ENCODE results near the gene NR5A1.

NR5A1 gene

DNA sequence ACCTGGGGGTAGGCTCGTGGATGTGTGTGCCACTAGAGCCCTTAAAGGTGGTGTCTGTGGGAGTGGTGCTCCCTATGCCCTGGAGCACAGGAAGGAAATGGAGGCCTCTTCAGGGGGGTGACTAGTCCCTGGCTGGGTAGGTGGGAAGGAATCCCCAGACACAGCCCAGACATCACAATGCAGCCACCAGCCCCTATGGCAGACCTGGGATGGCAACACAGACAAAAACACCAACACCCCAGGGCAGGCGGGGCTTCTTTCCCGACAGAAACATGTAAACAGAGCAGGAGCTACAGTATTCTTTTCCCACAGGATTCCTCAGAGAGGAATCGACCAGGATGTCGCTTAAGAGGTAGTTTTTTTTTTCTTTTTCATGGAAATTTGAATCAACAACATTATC, 10.4 kb upstream of the NR5A1 start:
- no peaks in the 10 kb centered on the region for H3K4me1 ChIP-seq (ENCODE audit: control insufficient read depth, insufficient read depth, low read depth, low read length)
- DNase-seq, result no peak
- peaks cover 0 to 5% of the 10 kb centered on the region in 2 experiments for H3K36me3 ChIP-seq (ENCODE audit: control insufficient read depth in 1 of 2, insufficient read depth in 2 of 2, low read depth in 1 of 2, low read length in 2 of 2)
- H2AFZ ChIP-seq (ENCODE audit: low read depth, low read length), result no peak overlapping the region
- H3K18ac ChIP-seq (ENCODE audit: low read depth in 1 of 2, low read length in 2 of 2), result no peak overlapping the region
- H2BK5ac ChIP-seq (ENCODE audit: low read depth, low read length, poor library complexity, severe bottlenecking), result no peak overlapping the region
- no peak overlapping the region for H3K27ac ChIP-seq (ENCODE audit: low read length, poor library complexity, severe bottlenecking)
- H2AK5ac ChIP-seq (ENCODE audit: low read length, severe bottlenecking), result no peak overlapping the region
- no peak overlapping the region for H3K23ac ChIP-seq (ENCODE audit: low read length in 2 of 2)
- no peak overlapping the region for H3K9ac ChIP-seq (ENCODE audit: low read length)
- peaks cover 4 to 60% of the 10 kb centered on the region in 2 experiments for H3K27me3 ChIP-seq (ENCODE audit: control insufficient read depth in 1 of 2, insufficient read depth in 1 of 2, low read length in 2 of 2)
- no peak overlapping the region for H3K4me2 ChIP-seq (ENCODE audit: low read length, poor library complexity, severe bottlenecking)
- H3K4ac ChIP-seq (ENCODE audit: low read depth in 1 of 2, low read length in 2 of 2), result no peak overlapping the region
- no peaks in the 10 kb centered on the region for H3K79me1 ChIP-seq (replicated peaks; ENCODE audit: low read length, poor library complexity, severe bottlenecking)
- 72% methylated on average over 3 of the region's 5 CpGs for WGBS
- no peak overlapping the region for H3K4me3 ChIP-seq (ENCODE audit: insufficient read depth in 1 of 2, low read depth in 1 of 2, low read length in 2 of 2)
- H3K9me3 ChIP-seq (ENCODE audit: control insufficient read depth, low read length), result no peaks in the 10 kb centered on the region
- no peak overlapping the region for H4K91ac ChIP-seq (ENCODE audit: low read length)
- no peak overlapping the region for H4K8ac ChIP-seq (ENCODE audit: low read length)
- no peak overlapping the region for H2BK120ac ChIP-seq (ENCODE audit: low read depth, low read length)
- H2BK12ac ChIP-seq (ENCODE audit: low read length in 2 of 2), result no peak overlapping the region
- no peak overlapping the region for H2BK15ac ChIP-seq (ENCODE audit: low read depth, poor library complexity, severe bottlenecking)
- no peak overlapping the region for H3K14ac ChIP-seq (ENCODE audit: low read length in 2 of 2)

- Histone ChIP-seq H3K27me3 (ENCODE audit: control insufficient read depth in 1 of 2, insufficient read depth in 1 of 2, low read length in 2 of 2) (peaks cover 4 to 72% of the 10 kb centered on the region in 2 experiments), H3K4me3 (ENCODE audit: insufficient read depth in 1 of 2, low read depth in 1 of 2, low read length in 2 of 2) (no peak overlapping the region), H2AFZ (ENCODE audit: low read depth, low read length) (no peak overlapping the region), H3K4ac (ENCODE audit: low read depth in 1 of 2, low read length in 2 of 2) (no peak overlapping the region), H2BK5ac (ENCODE audit: low read depth, low read length, poor library complexity, severe bottlenecking) (no peak overlapping the region), H3K9me3 (ENCODE audit: control insufficient read depth, low read length) (no peaks in the 10 kb centered on the region), H3K36me3 (ENCODE audit: control insufficient read depth in 1 of 2, insufficient read depth in 2 of 2, low read depth in 1 of 2, low read length in 2 of 2) (no peaks in the 10 kb centered on the region), H3K9ac (ENCODE audit: low read length) (no peak overlapping the region), H2AK5ac (ENCODE audit: low read length, severe bottlenecking) (no peak overlapping the region), H3K4me1 (ENCODE audit: control insufficient read depth, insufficient read depth, low read depth, low read length) (no peaks in the 10 kb centered on the region), H4K91ac (ENCODE audit: low read length) (no peak overlapping the region), H3K79me1 (replicated peaks; ENCODE audit: low read length, poor library complexity, severe bottlenecking) (no peaks in the 10 kb centered on the region), H2BK12ac (ENCODE audit: low read length in 2 of 2) (no peak overlapping the region), H3K4me2 (ENCODE audit: low read length, poor library complexity, severe bottlenecking) (no peak overlapping the region), H3K14ac (ENCODE audit: low read length in 2 of 2) (no peak overlapping the region), H3K27ac (ENCODE audit: low read length, poor library complexity, severe bottlenecking) (no peak overlapping the region), H4K8ac (ENCODE audit: low read length) (no peak overlapping the region), H2BK15ac (ENCODE audit: low read depth, poor library complexity, severe bottlenecking) (no peak overlapping the region), H2BK120ac (ENCODE audit: low read depth, low read length) (no peak overlapping the region), H3K18ac (ENCODE audit: low read depth in 1 of 2, low read length in 2 of 2) (no peak overlapping the region), H3K23ac (ENCODE audit: low read length in 2 of 2) (no peak overlapping the region)
- no peak for DNase-seq
- 94% methylated on average over 5 of the region's 5 CpGs for WGBS
These were observed 7.7 kb upstream of the NR5A1 start for GRCh38 chr9:124514874-124515273.

DNA sequence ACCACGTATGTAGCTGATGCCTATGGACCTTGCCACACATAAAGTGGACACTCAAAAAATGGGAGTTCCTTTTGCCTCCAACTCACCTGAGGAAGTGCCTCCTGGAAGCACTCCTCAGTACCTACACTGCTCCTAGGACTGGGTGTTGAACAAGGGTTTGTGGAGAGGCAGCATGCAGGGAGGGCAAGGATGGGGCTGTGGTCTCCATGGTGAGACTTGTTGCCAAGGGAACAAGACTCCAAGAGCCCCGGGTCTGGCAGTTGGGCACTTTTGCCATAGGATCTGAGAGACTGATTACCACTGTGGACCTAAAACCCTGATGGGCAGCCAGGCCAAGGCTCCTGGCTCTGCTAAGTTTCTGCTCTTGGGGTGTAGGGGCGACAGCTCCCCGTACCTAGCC, 6.9 kb upstream of the NR5A1 start:
- peaks cover 4 to 71% of the 10 kb centered on the region in 2 experiments for H3K27me3 ChIP-seq (ENCODE audit: control insufficient read depth in 1 of 2, insufficient read depth in 1 of 2, low read length in 2 of 2)
- H3K79me1 ChIP-seq (replicated peaks; ENCODE audit: low read length, poor library complexity, severe bottlenecking), result no peaks in the 10 kb centered on the region
- no peak overlapping the region for H4K91ac ChIP-seq (ENCODE audit: low read length)
- no peak overlapping the region for H2AK5ac ChIP-seq (ENCODE audit: low read length, severe bottlenecking)
- H2BK5ac ChIP-seq (ENCODE audit: low read depth, low read length, poor library complexity, severe bottlenecking), result no peak overlapping the region
- H3K36me3 ChIP-seq (ENCODE audit: control insufficient read depth in 1 of 2, insufficient read depth in 2 of 2, low read depth in 1 of 2, low read length in 2 of 2), result no peaks in the 10 kb centered on the region
- 97% methylated on average over 3 of the region's 4 CpGs for WGBS
- H3K4me1 ChIP-seq (ENCODE audit: control insufficient read depth, insufficient read depth, low read depth, low read length), result no peaks in the 10 kb centered on the region
- no peak overlapping the region for H3K23ac ChIP-seq (ENCODE audit: low read length in 2 of 2)
- H2BK15ac ChIP-seq (ENCODE audit: low read depth, poor library complexity, severe bottlenecking), result no peak overlapping the region
- no peak overlapping the region for H3K4me3 ChIP-seq (ENCODE audit: insufficient read depth in 1 of 2, low read depth in 1 of 2, low read length in 2 of 2)
- H3K27ac ChIP-seq (ENCODE audit: low read length, poor library complexity, severe bottlenecking), result no peak overlapping the region
- no peak for DNase-seq
- no peak overlapping the region for H3K4ac ChIP-seq (ENCODE audit: low read depth in 1 of 2, low read length in 2 of 2)
- no peak overlapping the region for H2BK120ac ChIP-seq (ENCODE audit: low read depth, low read length)
- no peak overlapping the region for H3K4me2 ChIP-seq (ENCODE audit: low read length, poor library complexity, severe bottlenecking)
- no peak overlapping the region for H3K14ac ChIP-seq (ENCODE audit: low read length in 2 of 2)
- no peak overlapping the region for H2BK12ac ChIP-seq (ENCODE audit: low read length in 2 of 2)
- no peak overlapping the region for H2AFZ ChIP-seq (ENCODE audit: low read depth, low read length)
- no peak overlapping the region for H3K18ac ChIP-seq (ENCODE audit: low read depth in 1 of 2, low read length in 2 of 2)
- H3K9me3 ChIP-seq (ENCODE audit: control insufficient read depth, low read length), result no peaks in the 10 kb centered on the region
- no peak overlapping the region for H3K9ac ChIP-seq (ENCODE audit: low read length)
- H4K8ac ChIP-seq (ENCODE audit: low read length), result no peak overlapping the region

GRCh38 chr9:124513376-124513994, 6.3 kb upstream of the NR5A1 start:
- 89% methylated on average over 5 of the region's 5 CpGs for WGBS
- peaks cover 4 to 65% of the 10 kb centered on the region in 2 experiments for H3K27me3 ChIP-seq (ENCODE audit: control insufficient read depth in 1 of 2, insufficient read depth in 1 of 2, low read length in 2 of 2)

More at GRCh38 chr9:124513376-124513994, 6.3 kb upstream of the NR5A1 start:
- no peak for DNase-seq
- H3K4me2 ChIP-seq (ENCODE audit: low read length, poor library complexity, severe bottlenecking), result no peak overlapping the region
- H3K9me3 ChIP-seq (ENCODE audit: control insufficient read depth, low read length), result no peaks in the 10 kb centered on the region
- H3K4me1 ChIP-seq (ENCODE audit: control insufficient read depth, insufficient read depth, low read depth, low read length), result no peaks in the 10 kb centered on the region
- H2BK120ac ChIP-seq (ENCODE audit: low read depth, low read length), result no peak overlapping the region
- no peaks in the 10 kb centered on the region for H3K36me3 ChIP-seq (ENCODE audit: control insufficient read depth in 1 of 2, insufficient read depth in 2 of 2, low read depth in 1 of 2, low read length in 2 of 2)
- H3K79me1 ChIP-seq (replicated peaks; ENCODE audit: low read length, poor library complexity, severe bottlenecking), result no peaks in the 10 kb centered on the region
- H3K23ac ChIP-seq (ENCODE audit: low read length in 2 of 2), result no peak overlapping the region
- no peak overlapping the region for H2AK5ac ChIP-seq (ENCODE audit: low read length, severe bottlenecking)
- no peak overlapping the region for H3K4me3 ChIP-seq (ENCODE audit: insufficient read depth in 1 of 2, low read depth in 1 of 2, low read length in 2 of 2)
- no peak overlapping the region for H2BK12ac ChIP-seq (ENCODE audit: low read length in 2 of 2)
- H2AFZ ChIP-seq (ENCODE audit: low read depth, low read length), result no peak overlapping the region
- no peak overlapping the region for H3K27ac ChIP-seq (ENCODE audit: low read length, poor library complexity, severe bottlenecking)
- H3K14ac ChIP-seq (ENCODE audit: low read length in 2 of 2), result no peak overlapping the region
- H4K8ac ChIP-seq (ENCODE audit: low read length), result no peak overlapping the region
- H3K18ac ChIP-seq (ENCODE audit: low read depth in 1 of 2, low read length in 2 of 2), result no peak overlapping the region
- no peak overlapping the region for H4K91ac ChIP-seq (ENCODE audit: low read length)
- H2BK5ac ChIP-seq (ENCODE audit: low read depth, low read length, poor library complexity, severe bottlenecking), result no peak overlapping the region
- no peak overlapping the region for H3K9ac ChIP-seq (ENCODE audit: low read length)
- H2BK15ac ChIP-seq (ENCODE audit: low read depth, poor library complexity, severe bottlenecking), result no peak overlapping the region
- H3K4ac ChIP-seq (ENCODE audit: low read depth in 1 of 2, low read length in 2 of 2), result no peak overlapping the region

Data from mesenchymal stem cell (in vitro differentiated cells and primary cell).